Astrocyte of the cerebellum (primary cell): ENCODE results near the gene CLRN1.

ENCODE experiments used
- DNase-seq: peaks from one replicate; pipeline ENCODE4 v3.0.0-alpha.2; 2011; ENCODE audit warnings: low read depth
- H3K4me3 ChIP-seq: 2 replicates; pipeline ENCODE4 v1.5.1; 2011; ENCODE audit warnings: mild to moderate bottlenecking, low read depth, low read length, moderate library complexity
- in situ Hi-C: cut with HindIII; loops from 2 replicates; pipeline ENCODE4 v1.10.0; 2017; ENCODE audit warnings: low sequenced_read_pairs
- TF ChIP-seq, protein P1 (sequence below): IDR thresholded peaks from 2 replicates; pipeline ENCODE4 v1.5.1; 2012; ENCODE audit warnings: low read length, low read depth, moderate library complexity, mild to moderate bottlenecking; ENCODE audit errors: missing control alignments

The CLRN1 gene

DNA sequence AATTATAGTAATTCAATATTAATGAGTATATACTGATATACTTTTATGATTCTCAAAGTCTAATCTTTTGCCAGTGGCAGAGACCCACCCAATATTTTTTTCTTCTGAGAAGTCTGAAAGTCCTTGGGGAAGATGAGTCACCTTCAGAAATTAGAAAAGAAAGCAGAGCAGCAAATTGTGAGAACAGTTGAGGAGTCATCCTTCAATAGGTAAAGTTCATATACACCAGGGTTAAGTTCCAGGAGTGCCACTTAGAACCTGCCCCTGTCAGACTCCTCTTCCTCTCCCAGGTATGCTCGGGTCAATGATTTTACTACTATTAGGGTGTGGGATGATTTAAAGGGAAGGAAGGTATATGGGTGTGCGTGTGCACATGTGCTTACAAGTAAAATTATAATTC, 7.1 kb downstream of the CLRN1 start:
- TF ChIP-seq, protein P1, sequence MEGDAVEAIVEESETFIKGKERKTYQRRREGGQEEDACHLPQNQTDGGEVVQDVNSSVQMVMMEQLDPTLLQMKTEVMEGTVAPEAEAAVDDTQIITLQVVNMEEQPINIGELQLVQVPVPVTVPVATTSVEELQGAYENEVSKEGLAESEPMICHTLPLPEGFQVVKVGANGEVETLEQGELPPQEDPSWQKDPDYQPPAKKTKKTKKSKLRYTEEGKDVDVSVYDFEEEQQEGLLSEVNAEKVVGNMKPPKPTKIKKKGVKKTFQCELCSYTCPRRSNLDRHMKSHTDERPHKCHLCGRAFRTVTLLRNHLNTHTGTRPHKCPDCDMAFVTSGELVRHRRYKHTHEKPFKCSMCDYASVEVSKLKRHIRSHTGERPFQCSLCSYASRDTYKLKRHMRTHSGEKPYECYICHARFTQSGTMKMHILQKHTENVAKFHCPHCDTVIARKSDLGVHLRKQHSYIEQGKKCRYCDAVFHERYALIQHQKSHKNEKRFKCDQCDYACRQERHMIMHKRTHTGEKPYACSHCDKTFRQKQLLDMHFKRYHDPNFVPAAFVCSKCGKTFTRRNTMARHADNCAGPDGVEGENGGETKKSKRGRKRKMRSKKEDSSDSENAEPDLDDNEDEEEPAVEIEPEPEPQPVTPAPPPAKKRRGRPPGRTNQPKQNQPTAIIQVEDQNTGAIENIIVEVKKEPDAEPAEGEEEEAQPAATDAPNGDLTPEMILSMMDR = no peak
- H3K4me3 ChIP-seq = no peak overlapping the region
- in situ Hi-C loops = no loop called here
- DNase-seq = no peak

DNA sequence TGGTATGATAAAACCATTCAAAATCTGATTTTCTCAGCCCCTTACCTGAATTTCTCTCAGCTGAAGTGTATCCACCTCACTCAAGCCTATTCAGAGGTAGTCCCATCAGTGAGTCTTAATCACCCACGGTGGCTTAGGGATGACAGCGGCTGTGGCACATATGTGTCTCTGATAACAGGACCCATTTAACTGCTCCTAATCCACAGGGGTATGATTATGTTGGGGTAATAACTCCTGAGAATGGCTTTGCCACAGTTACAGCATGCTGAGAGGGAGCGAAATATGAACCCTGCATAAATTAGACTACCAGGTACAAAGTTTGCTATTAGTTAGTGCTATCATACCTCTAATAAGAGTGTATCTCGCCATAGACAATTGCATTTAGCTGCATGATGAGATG, 10.6 kb downstream of the CLRN1 start:
- no peak overlapping the region for H3K4me3 ChIP-seq
- TF ChIP-seq, protein P1 = no peak
- DNase-seq = no peak
- in situ Hi-C loops = no loop called here

DNA sequence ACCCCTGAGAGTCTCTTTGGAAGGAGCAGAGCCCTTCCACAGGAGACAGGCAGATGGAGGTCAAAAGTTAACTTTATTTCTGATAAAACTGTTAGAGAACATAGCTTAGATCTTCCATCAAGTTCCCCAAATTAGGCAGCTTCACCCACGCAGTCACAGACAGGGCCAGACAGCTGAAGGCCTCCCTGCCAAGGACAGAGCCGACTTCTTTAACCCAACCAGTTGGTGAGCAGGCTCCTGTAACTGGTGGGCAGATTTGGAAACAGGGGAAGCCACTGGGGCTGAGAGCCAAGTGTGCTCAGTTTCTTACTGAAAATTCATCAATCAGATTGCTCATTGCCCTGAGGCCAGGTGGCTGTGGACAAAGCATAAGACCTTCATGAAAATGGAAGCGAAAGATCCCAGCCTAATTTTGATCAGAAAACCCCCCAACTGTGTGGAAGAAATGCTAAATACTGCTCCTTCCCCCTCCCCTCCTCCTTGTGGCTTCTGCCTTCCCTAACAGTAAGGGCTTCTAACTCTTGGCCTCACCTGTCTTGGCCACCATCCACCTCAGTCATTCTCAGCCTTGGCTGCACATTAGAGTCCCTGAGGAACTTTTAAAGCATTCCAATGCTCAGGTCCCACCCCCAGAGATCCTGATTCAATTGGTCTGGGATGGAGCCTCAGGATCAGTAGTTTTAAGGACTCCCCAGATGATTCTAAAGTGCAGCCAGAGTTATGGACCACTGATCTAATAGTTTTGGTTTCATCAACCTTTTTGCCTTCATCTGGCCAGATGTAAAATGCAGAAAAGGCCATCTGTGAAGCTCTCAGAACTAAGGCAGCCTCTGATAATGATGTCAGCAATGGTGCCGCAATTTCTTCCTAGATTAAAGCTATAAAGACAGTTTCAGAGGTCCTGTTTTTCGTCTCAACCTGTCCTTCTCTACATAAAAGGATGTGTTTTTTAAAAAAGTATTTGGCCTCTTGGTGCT, 11.5 kb downstream of the CLRN1 start:
- TF ChIP-seq, protein P1 = no peak
- DNase-seq = no peak
- no peak overlapping the region for H3K4me3 ChIP-seq
- in situ Hi-C loops = no loop called here

DNA sequence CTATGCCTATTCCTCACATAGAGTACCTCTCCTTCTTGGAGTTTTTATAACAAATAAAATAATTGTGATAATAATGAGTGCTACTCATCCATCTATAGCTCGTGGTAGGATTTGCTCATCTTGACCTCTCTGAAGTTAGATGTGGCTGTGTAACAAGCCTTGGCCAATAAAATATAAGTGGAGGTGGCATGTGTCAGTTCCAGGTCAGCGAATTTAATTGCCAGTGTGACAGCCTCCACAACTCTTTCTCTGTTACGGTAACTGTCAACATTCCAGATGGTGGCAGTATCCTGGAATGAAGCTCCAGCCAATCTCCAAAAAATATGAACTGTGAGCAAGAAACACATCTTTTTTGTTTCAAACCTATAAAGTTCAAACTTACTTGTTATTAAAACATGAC, 13.8 kb downstream of the CLRN1 start:
- in situ Hi-C loops = no loop called here
- TF ChIP-seq, protein P1 = no peak
- no peak overlapping the region for H3K4me3 ChIP-seq
- DNase-seq = no peak

DNA sequence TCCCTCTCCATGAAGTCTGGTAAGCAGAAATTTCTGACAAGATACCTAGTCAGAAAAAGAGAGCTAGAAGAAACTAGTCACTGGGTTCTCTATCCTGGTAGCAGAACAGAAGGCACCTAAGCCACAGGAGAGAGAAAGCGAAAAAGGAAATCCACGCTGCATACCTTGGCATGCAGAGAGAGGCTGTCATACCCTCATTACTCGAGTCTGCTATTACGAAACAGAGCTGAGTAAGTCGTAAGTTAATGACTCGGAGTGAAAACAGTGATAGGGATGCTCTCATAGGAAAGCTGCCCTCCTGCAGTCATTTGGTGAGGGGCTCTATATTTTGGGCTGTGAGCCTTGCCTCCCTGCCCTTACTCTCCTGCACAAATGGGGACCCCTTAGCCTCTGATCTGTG, 16.2 kb downstream of the CLRN1 start:
- DNase-seq = peak; percentile 29
- no peak overlapping the region for H3K4me3 ChIP-seq
- in situ Hi-C loops = no loop called here
- TF ChIP-seq, protein P1 = no peak

DNA sequence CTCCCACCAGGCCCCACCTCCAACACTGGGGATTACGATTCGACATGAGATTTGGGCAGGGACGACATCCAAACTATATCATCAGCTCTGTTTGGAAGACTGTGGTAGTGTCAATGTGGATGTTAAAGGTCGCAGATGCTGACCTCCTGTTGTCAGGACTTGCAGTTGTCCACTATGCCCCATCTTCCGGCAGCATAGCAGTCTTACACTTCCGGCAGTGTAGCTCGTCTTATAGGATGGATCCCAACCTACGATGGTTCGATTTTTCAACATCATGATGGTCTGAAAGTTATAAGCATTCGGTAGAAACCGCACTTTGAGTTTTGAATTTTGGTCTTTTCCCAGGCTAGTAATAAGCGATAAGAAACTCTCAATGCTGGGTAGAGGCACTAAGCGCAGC, 20.6 kb downstream of the CLRN1 start:
- no peak for DNase-seq
- in situ Hi-C loops = no loop called here
- TF ChIP-seq, protein P1 = no peak
- H3K4me3 ChIP-seq = no peak overlapping the region
